ENCODE data around the gene SULT6B1.
"Not testable (repeated sequence)": the region's sequence is repeated elsewhere in the genome, so short reads cannot be mapped to it uniquely, and the experiment has no call there.

SULT6B1 gene

GRCh38 chr2:37226863-37227262 lies 38.4 kb upstream of the SULT6B1 start:
- Mint-ChIP-seq H3K27ac (peak overlapping the region in 1 of 3 experiments; percentile 3), H3K4me3 (no peak overlapping the region), H3K36me3 (ENCODE audit: low read depth) (peaks cover 31% of the 10 kb centered on the region), H3K27me3 (ENCODE audit: low read depth) (no peaks in the 10 kb centered on the region), H3K9me3 (no peaks in the 10 kb centered on the region), H3K4me1 (peaks cover 16% of the 10 kb centered on the region)
- TF ChIP-seq, protein P1, sequence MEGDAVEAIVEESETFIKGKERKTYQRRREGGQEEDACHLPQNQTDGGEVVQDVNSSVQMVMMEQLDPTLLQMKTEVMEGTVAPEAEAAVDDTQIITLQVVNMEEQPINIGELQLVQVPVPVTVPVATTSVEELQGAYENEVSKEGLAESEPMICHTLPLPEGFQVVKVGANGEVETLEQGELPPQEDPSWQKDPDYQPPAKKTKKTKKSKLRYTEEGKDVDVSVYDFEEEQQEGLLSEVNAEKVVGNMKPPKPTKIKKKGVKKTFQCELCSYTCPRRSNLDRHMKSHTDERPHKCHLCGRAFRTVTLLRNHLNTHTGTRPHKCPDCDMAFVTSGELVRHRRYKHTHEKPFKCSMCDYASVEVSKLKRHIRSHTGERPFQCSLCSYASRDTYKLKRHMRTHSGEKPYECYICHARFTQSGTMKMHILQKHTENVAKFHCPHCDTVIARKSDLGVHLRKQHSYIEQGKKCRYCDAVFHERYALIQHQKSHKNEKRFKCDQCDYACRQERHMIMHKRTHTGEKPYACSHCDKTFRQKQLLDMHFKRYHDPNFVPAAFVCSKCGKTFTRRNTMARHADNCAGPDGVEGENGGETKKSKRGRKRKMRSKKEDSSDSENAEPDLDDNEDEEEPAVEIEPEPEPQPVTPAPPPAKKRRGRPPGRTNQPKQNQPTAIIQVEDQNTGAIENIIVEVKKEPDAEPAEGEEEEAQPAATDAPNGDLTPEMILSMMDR (IDR thresholded peaks at IDR 0.05; ENCODE audit: unreplicated experiment in 3 of 3), result no peak

DNA sequence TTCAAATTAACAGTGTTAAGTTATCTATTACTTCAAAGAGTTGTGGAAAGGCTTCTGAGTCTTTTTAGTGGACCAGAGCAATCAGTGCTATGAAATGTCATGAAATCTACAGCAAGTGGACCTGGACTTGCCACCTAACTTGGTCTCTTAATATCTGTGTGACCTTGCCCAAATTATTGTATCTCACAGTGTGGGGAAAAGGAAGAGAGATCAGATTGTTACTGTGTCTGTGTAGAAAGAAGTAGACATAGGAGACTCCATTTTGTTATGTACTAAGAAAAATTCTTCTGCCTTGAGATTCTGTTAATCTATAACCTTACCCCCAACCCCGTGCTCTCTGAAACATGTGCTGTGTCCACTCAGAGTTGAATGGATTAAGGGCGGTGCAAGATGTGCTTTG lies 36.7 kb upstream of the SULT6B1 start:
- peaks cover 45% of the 10 kb centered on the region for H3K36me3 Mint-ChIP-seq (ENCODE audit: low read depth)
- not testable (repeated sequence) for H3K4me3 Mint-ChIP-seq; H3K9me3 Mint-ChIP-seq; H3K27me3 Mint-ChIP-seq (ENCODE audit: low read depth)
- H3K4me1 Mint-ChIP-seq, result peaks cover 16% of the 10 kb centered on the region
- H3K27ac Mint-ChIP-seq, result peak overlapping the region in 2 of 3 experiments; percentile 14 to 85

DNA sequence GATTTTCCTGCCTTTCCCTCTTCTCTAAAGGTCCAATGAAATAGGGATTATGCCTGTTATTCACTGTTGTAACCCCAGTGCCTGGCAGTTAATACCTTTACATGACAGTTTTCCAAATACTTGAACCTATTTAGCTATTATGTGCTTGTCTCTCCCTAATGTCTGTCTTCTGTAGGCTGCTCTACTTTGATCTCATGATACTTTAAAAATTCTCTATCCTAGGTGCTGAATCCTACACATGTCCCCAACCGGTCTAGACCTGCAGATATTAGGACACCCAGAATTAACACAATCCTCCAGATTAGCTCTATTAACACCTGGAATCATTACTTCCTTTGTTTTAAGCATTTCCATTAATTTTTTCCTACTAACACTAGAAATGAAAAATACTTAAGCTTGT lies 35.6 kb upstream of the SULT6B1 start:
- H3K27me3 Mint-ChIP-seq (ENCODE audit: low read depth), result no peaks in the 10 kb centered on the region
- TF ChIP-seq, protein P1 (IDR thresholded peaks at IDR 0.05; ENCODE audit: unreplicated experiment in 3 of 3), result no peak
- peaks cover 12% of the 10 kb centered on the region for H3K4me1 Mint-ChIP-seq
- no peaks in the 10 kb centered on the region for H3K9me3 Mint-ChIP-seq
- H3K4me3 Mint-ChIP-seq, result no peak overlapping the region
- no peak overlapping the region for H3K27ac Mint-ChIP-seq
- peaks cover 53% of the 10 kb centered on the region for H3K36me3 Mint-ChIP-seq (ENCODE audit: low read depth)

GRCh38 chr2:37223131-37223530 lies 34.7 kb upstream of the SULT6B1 start:
- Mint-ChIP-seq H3K4me3 (no peak overlapping the region), H3K27ac (no peak overlapping the region), H3K4me1 (peaks cover 11% of the 10 kb centered on the region), H3K36me3 (ENCODE audit: low read depth) (peaks cover 59% of the 10 kb centered on the region), H3K9me3 (no peaks in the 10 kb centered on the region), H3K27me3 (ENCODE audit: low read depth) (no peaks in the 10 kb centered on the region)
- TF ChIP-seq, protein P1 (IDR thresholded peaks at IDR 0.05; ENCODE audit: unreplicated experiment in 3 of 3), result no peak

DNA sequence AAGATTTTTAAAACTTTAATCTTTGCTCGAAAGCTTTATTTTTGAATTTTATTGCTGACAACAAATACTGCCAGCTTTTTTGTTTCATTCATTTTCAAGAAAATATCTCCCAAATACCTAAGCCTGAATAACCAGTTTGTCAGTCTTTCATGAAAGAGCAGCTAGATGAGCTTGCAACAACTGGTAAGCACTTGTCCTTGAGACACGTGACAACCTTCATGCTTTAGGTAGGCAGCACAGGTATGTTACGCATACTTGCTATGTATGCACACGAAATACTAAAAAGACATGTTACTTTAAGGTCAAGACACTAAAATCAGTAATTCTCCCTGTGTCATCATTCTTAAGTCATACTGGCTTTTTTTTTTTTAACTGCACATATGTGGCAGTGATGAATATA lies 30.6 kb upstream of the SULT6B1 start:
- no peaks in the 10 kb centered on the region for H3K9me3 Mint-ChIP-seq
- no peaks in the 10 kb centered on the region for H3K4me1 Mint-ChIP-seq
- H3K4me3 Mint-ChIP-seq, result no peak overlapping the region
- H3K36me3 Mint-ChIP-seq (ENCODE audit: low read depth), result peaks cover 60% of the 10 kb centered on the region
- TF ChIP-seq, protein P1 (IDR thresholded peaks at IDR 0.05; ENCODE audit: unreplicated experiment in 3 of 3), result no peak
- H3K27me3 Mint-ChIP-seq (ENCODE audit: low read depth), result no peaks in the 10 kb centered on the region
- H3K27ac Mint-ChIP-seq, result no peak overlapping the region

DNA sequence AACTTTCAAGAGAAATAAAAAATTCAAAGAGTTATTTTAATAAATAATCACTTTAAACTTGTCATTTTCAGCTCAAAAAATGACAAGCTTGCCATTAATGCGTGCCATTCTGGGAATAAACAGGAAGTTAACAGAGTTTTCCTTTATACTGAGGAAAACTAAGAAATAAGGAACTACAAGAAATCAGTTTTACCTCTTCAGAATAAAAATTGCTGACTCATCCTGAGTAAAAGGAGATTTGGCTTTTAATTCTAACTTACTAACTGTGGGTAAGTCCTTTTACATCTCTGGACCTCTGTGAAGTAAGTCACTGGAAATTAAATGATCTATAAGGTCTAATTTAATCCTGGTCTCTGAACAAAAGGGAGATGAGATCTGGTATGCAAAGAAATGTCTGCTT lies 26.8 kb upstream of the SULT6B1 start:
- H3K4me3 Mint-ChIP-seq, result no peak overlapping the region
- H3K9me3 Mint-ChIP-seq, result no peaks in the 10 kb centered on the region
- H3K27me3 Mint-ChIP-seq (ENCODE audit: low read depth), result no peaks in the 10 kb centered on the region
- peaks cover 61% of the 10 kb centered on the region for H3K36me3 Mint-ChIP-seq (ENCODE audit: low read depth)
- H3K27ac Mint-ChIP-seq, result no peak overlapping the region
- TF ChIP-seq, protein P1 (IDR thresholded peaks at IDR 0.05; ENCODE audit: unreplicated experiment in 3 of 3), result no peak
- H3K4me1 Mint-ChIP-seq, result no peaks in the 10 kb centered on the region
